Liver (tissue), 9 donors: ENCODE data around the gene GRID1. TPM values are rescaled to one million over a fixed set of nuclear protein-coding genes. Genes with fewer than 3 reads are reported as not detected.

ENCODE experiments used
- DNase-seq: peaks from one replicate; pipeline ENCODE4 v3.0.0-alpha.2; 2017; ENCODE audit warnings: low spot score
- H3K27ac ChIP-seq, 2 donors: one replicate each; pipeline ENCODE4 v1.7.0; 2013; ENCODE audit warnings: inconsistent platforms in 2 of 2, low read length in 2 of 2, control low read depth in 1 of 2, low read depth in 1 of 2, mild to moderate bottlenecking in 1 of 2
- H3K27me3 ChIP-seq, 4 donors: one replicate each; pipeline versions ENCODE4 v1.6.1 to v1.7.0; 2013; ENCODE audit warnings: low read length in 3 of 4, inconsistent platforms in 1 of 4, mild to moderate bottlenecking in 1 of 4, moderate library complexity in 1 of 4; ENCODE audit not compliant: control insufficient read depth in 4 of 4, insufficient read depth in 4 of 4
- H3K36me3 ChIP-seq, 4 donors: one replicate each; pipeline versions ENCODE4 v1.6.1 to v1.7.0; 2013; ENCODE audit warnings: low read length in 3 of 4, mild to moderate bottlenecking in 3 of 4, low read depth in 1 of 4, moderate library complexity in 1 of 4; ENCODE audit not compliant: control insufficient read depth in 4 of 4, insufficient read depth in 3 of 4
- H3K4me1 ChIP-seq, 4 donors: one replicate each; pipeline versions ENCODE4 v1.6.1 to v1.7.0; 2013; ENCODE audit warnings: low read length in 3 of 4, mild to moderate bottlenecking in 3 of 4, moderate library complexity in 1 of 4; ENCODE audit not compliant: control insufficient read depth in 4 of 4, insufficient read depth in 4 of 4
- H3K4me3 ChIP-seq, 3 donors: one replicate each; pipeline versions ENCODE4 v1.6.1 to v1.7.0; 2013; ENCODE audit warnings: low read length in 3 of 3, control low read depth in 1 of 3, low read depth in 1 of 3, mild to moderate bottlenecking in 1 of 3
- H3K9ac ChIP-seq, 2 donors: one replicate each; pipeline ENCODE4 v1.7.0; 2013; ENCODE audit warnings: low read length in 2 of 2, mild to moderate bottlenecking in 2 of 2, moderate library complexity in 2 of 2, control low read depth in 1 of 2, low read depth in 1 of 2
- H3K9me3 ChIP-seq, 4 donors: one replicate each; pipeline versions ENCODE4 v1.6.1 to v1.7.0; 2013; ENCODE audit warnings: low read length in 3 of 4; ENCODE audit not compliant: control insufficient read depth in 4 of 4
- EGR1 ChIP-seq, 2 donors: IDR thresholded peaks; 2 replicates each; pipeline ENCODE4 v1.6.1; 2016 to 2018; ENCODE audit warnings: antibody characterized with exemption in 2 of 2, low read depth in 2 of 2
- FOXA1 ChIP-seq: IDR thresholded peaks from 2 replicates; pipeline ENCODE4 v1.6.1; 2016; ENCODE audit warnings: antibody characterized with exemption
- FOXA2 ChIP-seq: IDR thresholded peaks from 2 replicates; pipeline ENCODE4 v1.6.1; 2016; ENCODE audit warnings: antibody characterized with exemption
- GABPA ChIP-seq, 2 donors: IDR thresholded peaks in 1 of 2; conservative IDR thresholded peaks in 1 of 2; 2 replicates each; pipeline ENCODE4 v1.6.1; 2016; ENCODE audit warnings: antibody characterized with exemption in 2 of 2, mild to moderate bottlenecking in 1 of 2, moderate library complexity in 1 of 2
- HNF4G ChIP-seq: IDR thresholded peaks from 2 replicates; pipeline ENCODE4 v1.6.1; 2016; ENCODE audit warnings: antibody characterized with exemption
- NR2F2 ChIP-seq: IDR thresholded peaks from 2 replicates; pipeline ENCODE4 v1.6.1; 2016; ENCODE audit warnings: antibody characterized with exemption
- RAD21 ChIP-seq, 2 donors: IDR thresholded peaks; 2 replicates each; pipeline ENCODE4 v1.6.1; 2016; ENCODE audit warnings: antibody characterized with exemption in 2 of 2, mild to moderate bottlenecking in 2 of 2
- RXRA ChIP-seq, 2 donors: IDR thresholded peaks; 2 replicates each; pipeline ENCODE4 v1.6.1; 2017 to 2018; ENCODE audit warnings: antibody characterized with exemption in 2 of 2, mild to moderate bottlenecking in 1 of 2
- TAF1 ChIP-seq: conservative IDR thresholded peaks from 2 replicates; pipeline ENCODE4 v1.6.1; 2016; ENCODE audit warnings: antibody characterized with exemption, mild to moderate bottlenecking
- YY1 ChIP-seq: IDR thresholded peaks from 2 replicates; pipeline ENCODE4 v1.6.1; 2016; ENCODE audit warnings: antibody characterized with exemption, mild to moderate bottlenecking
- WGBS: extraction: QIAGEN DNeasy Blood & Tissue Kit; methylation state at CpG from one replicate; pipeline ENCODE4 v1.1.7; 2013; 5-methylcytosine and 5-hydroxymethylcytosine counted together
- polyA plus RNA-seq, 2 donors: library from polyadenylated mRNA; stranded (reverse) in 1 of 2; unstranded in 1 of 2; fragments of 200-250 nt in 1 of 2; fragments of >200 nt in 1 of 2; fragmentation: Nextera tagmentation in 1 of 2; extraction: Ambion mirVana in 1 of 2; gene quantifications; one replicate each; pipeline versions ENCODE4 v1.2.1 to v1.2.3, GENCODE V29; 2013 to 2015
- total RNA-seq, 2 donors: library from RNA; depleted of rRNA; stranded (reverse); fragments of >200 nt; gene quantifications; one replicate each; pipeline ENCODE4 v1.2.3, GENCODE V29; 2014
- TF ChIP-seq, protein P1 (sequence below): IDR thresholded peaks from 2 replicates; pipeline ENCODE4 v1.6.1; 2016; ENCODE audit warnings: antibody characterized with exemption
- TF ChIP-seq, protein P2 (sequence below): IDR thresholded peaks from 2 replicates; pipeline ENCODE4 v1.6.1; 2016; ENCODE audit warnings: antibody characterized with exemption, mild to moderate bottlenecking
- TF ChIP-seq, protein P3 (sequence below): fragments of 150-350 bp; IDR thresholded peaks from 2 replicates; pipeline ENCODE4 v1.5.1; 2017; ENCODE audit warnings: improper control_type of control experiment, low read depth, low read length; ENCODE audit not compliant: missing input control
- TF ChIP-seq, protein P4 (sequence below): IDR thresholded peaks from 2 replicates; pipeline ENCODE4 v1.6.1; 2016; ENCODE audit warnings: antibody characterized with exemption
- donor health status: healthy.
- donor health status: healthy.
- donor health status: healthy.
- donor health status: healthy.
- donor health status: healthy.

The GRID1 gene
- total and polyA plus RNA-seq, 4 donors: 0.09 to 0.17 (median 0.14) TPM; not detected in 1

DNA sequence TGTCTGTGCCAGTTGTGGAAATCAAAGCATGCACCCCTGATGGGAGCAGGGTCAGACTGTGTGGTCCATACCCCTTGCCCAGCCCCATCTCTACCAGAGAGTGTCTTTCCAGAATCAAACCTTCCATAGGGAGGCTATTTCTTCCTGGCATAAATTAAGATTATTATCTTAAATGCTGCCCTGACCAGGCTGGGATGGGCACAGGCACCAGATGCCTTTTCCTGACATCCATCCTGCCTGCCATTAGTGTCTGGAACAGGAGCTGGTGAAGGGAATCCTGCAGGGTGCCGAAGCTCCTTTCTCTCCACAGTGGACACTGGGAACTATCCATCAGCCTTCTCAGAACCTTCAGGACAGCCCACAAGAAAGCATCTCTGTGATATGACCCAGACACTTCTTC lies 296.3 kb downstream of the GRID1 start:
- Histone ChIP-seq H3K9me3 (no peaks in the 10 kb centered on the region), H3K9ac (no peak overlapping the region), H3K27ac (no peak overlapping the region), H3K4me3 (no peak overlapping the region), H3K27me3 (no peaks in the 10 kb centered on the region), H3K36me3 (no peaks in the 10 kb centered on the region), H3K4me1 (no peaks in the 10 kb centered on the region)
- no peak for DNase-seq
- no peak for TF ChIP-seq NR2F2
- TF ChIP-seq EGR1 (IDR thresholded peaks at IDR 0.05; ENCODE audit: low read depth in 2 of 2): no peak
- TF ChIP-seq TAF1: no peak
- TF ChIP-seq FOXA2: no peak
- TF ChIP-seq, protein P1, sequence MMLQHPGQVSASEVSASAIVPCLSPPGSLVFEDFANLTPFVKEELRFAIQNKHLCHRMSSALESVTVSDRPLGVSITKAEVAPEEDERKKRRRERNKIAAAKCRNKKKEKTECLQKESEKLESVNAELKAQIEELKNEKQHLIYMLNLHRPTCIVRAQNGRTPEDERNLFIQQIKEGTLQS: no peak
- TF ChIP-seq RXRA (IDR thresholded peaks at IDR 0.05): no peak
- TF ChIP-seq HNF4G: no peak
- TF ChIP-seq YY1: no peak
- TF ChIP-seq, protein P2, sequence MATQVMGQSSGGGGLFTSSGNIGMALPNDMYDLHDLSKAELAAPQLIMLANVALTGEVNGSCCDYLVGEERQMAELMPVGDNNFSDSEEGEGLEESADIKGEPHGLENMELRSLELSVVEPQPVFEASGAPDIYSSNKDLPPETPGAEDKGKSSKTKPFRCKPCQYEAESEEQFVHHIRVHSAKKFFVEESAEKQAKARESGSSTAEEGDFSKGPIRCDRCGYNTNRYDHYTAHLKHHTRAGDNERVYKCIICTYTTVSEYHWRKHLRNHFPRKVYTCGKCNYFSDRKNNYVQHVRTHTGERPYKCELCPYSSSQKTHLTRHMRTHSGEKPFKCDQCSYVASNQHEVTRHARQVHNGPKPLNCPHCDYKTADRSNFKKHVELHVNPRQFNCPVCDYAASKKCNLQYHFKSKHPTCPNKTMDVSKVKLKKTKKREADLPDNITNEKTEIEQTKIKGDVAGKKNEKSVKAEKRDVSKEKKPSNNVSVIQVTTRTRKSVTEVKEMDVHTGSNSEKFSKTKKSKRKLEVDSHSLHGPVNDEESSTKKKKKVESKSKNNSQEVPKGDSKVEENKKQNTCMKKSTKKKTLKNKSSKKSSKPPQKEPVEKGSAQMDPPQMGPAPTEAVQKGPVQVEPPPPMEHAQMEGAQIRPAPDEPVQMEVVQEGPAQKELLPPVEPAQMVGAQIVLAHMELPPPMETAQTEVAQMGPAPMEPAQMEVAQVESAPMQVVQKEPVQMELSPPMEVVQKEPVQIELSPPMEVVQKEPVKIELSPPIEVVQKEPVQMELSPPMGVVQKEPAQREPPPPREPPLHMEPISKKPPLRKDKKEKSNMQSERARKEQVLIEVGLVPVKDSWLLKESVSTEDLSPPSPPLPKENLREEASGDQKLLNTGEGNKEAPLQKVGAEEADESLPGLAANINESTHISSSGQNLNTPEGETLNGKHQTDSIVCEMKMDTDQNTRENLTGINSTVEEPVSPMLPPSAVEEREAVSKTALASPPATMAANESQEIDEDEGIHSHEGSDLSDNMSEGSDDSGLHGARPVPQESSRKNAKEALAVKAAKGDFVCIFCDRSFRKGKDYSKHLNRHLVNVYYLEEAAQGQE: no peak
- 93% methylated on average over 1 of the region's 1 CpG for WGBS

DNA sequence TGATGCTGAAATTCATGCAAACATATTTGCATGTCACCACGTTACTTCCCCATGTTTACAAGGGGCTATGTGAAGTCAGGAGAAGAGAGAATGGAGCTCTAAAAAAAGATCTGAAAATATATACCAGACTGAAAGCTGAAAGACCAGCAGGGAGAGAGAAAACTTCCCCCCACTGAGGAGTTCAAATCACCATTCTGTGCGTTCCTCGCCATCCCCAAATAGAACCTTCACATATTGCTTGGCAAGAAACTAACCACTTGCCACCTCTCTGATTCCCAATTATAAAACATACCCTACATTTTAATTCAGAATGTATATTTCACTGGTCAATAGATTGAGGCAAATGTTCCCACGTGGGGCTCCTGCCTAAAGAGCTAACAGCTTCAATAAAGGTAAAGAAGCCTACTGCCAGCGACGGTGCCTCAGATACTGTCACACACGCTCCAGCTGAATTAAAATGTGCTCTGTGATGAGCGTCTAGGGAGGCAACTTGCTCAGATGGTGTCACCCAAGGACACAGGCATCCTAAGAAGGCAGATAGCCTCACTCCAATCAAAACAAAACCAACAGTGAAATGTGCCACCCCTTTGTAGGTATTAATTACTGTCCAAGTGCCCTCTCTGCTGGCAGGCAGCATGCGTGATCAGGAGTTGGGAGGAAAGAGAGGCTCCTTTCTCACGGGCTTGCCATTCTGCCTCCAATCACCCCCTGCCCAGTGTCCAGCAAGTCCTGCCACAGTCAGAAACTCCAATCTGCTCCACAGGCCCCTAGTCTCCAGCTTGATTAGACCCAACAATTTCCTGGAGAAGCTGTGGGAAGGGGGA lies 298.2 kb downstream of the GRID1 start:
- H3K4me1 ChIP-seq: no peaks in the 10 kb centered on the region
- no peaks in the 10 kb centered on the region for H3K27me3 ChIP-seq
- DNase-seq: no peak
- no peak overlapping the region for H3K4me3 ChIP-seq
- no peaks in the 10 kb centered on the region for H3K9me3 ChIP-seq
- TF ChIP-seq RAD21 (IDR thresholded peaks at IDR 0.05): peak in 1 of 2 donors; percentile 9
- TF ChIP-seq TAF1: no peak
- no peak overlapping the region for H3K9ac ChIP-seq
- no peak overlapping the region for H3K27ac ChIP-seq
- 80% methylated on average over 10 of the region's 10 CpGs for WGBS
- no peaks in the 10 kb centered on the region for H3K36me3 ChIP-seq

DNA sequence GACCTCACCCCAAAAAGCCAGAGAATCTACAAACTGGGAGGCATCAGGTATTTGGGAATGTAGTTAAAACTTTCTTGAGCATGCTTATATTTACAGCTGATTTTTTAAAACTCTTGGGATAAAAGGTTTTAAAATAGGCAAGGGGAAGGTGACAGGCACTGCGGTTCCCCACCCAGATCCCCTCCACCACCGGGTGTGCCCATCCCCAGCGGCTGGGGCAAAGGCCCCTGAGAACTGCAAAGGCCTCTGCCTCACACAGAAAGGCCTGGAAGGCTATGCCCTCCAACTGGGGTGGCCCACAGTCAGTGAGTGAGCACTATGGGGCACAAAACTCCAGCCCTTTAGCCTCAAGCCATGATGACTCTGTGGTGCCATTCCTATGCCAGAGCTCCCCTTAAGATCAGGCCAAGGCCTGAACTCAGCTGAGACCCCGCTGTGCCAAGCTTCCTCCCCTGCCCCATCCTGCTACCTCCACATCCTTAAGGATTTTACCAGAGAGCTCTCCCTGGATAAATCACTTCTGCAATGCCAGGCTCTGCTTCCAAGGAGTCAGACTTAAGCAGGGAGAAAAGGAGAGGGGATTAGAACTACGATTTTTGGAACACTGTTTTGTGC lies 299.1 kb downstream of the GRID1 start:
- no peak overlapping the region for H3K4me3 ChIP-seq
- no peaks in the 10 kb centered on the region for H3K4me1 ChIP-seq
- H3K36me3 ChIP-seq: no peaks in the 10 kb centered on the region
- H3K9me3 ChIP-seq: no peaks in the 10 kb centered on the region
- DNase-seq: no peak
- 80% methylated on average over 5 of the region's 5 CpGs for WGBS
- H3K27me3 ChIP-seq: no peaks in the 10 kb centered on the region
- no peak overlapping the region for H3K27ac ChIP-seq
- H3K9ac ChIP-seq: no peak overlapping the region
- TF ChIP-seq FOXA1 (no peak), TAF1 (no peak), NR2F2 (no peak), EGR1 (IDR thresholded peaks at IDR 0.05; ENCODE audit: low read depth in 2 of 2) (no peak), YY1 (no peak), GABPA (IDR thresholded peaks at IDR 0.05 in 1 of 2, conservative IDR thresholded peaks at IDR 0.05 in 1 of 2) (no peak)
- TF ChIP-seq, protein P3, sequence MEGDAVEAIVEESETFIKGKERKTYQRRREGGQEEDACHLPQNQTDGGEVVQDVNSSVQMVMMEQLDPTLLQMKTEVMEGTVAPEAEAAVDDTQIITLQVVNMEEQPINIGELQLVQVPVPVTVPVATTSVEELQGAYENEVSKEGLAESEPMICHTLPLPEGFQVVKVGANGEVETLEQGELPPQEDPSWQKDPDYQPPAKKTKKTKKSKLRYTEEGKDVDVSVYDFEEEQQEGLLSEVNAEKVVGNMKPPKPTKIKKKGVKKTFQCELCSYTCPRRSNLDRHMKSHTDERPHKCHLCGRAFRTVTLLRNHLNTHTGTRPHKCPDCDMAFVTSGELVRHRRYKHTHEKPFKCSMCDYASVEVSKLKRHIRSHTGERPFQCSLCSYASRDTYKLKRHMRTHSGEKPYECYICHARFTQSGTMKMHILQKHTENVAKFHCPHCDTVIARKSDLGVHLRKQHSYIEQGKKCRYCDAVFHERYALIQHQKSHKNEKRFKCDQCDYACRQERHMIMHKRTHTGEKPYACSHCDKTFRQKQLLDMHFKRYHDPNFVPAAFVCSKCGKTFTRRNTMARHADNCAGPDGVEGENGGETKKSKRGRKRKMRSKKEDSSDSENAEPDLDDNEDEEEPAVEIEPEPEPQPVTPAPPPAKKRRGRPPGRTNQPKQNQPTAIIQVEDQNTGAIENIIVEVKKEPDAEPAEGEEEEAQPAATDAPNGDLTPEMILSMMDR: no peak
- TF ChIP-seq, protein P1: no peak
- TF ChIP-seq, protein P4, sequence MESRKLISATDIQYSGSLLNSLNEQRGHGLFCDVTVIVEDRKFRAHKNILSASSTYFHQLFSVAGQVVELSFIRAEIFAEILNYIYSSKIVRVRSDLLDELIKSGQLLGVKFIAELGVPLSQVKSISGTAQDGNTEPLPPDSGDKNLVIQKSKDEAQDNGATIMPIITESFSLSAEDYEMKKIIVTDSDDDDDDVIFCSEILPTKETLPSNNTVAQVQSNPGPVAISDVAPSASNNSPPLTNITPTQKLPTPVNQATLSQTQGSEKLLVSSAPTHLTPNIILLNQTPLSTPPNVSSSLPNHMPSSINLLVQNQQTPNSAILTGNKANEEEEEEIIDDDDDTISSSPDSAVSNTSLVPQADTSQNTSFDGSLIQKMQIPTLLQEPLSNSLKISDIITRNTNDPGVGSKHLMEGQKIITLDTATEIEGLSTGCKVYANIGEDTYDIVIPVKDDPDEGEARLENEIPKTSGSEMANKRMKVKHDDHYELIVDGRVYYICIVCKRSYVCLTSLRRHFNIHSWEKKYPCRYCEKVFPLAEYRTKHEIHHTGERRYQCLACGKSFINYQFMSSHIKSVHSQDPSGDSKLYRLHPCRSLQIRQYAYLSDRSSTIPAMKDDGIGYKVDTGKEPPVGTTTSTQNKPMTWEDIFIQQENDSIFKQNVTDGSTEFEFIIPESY: no peak
